H1 (cell line): ENCODE results near the gene GHRL. TPM values are rescaled to one million over a fixed set of nuclear protein-coding genes. Genes with fewer than 3 reads are reported as not detected.

Experiments used
- SRF ChIP-seq: IDR thresholded peaks from 2 replicates; pipeline ENCODE4 v1.6.1; 2011; ENCODE audit warnings: mild to moderate bottlenecking, low read depth, low read length, moderate library complexity
- polyA plus RNA-seq, 7 experiments: library from polyadenylated mRNA; depleted of rRNA in 3 of 7; stranded (reverse) in 5 of 7; unstranded in 2 of 7; fragments of >200 nt in 5 of 7; fragments of 200-250 nt in 2 of 7; gene quantifications; 1 replicate in 5 of 7; 2 replicates in 1 of 7; 4 replicates in 1 of 7; pipeline versions ENCODE4 v1.2.1 to v1.2.3, GENCODE V29; 2011 to 2013; ENCODE audit warnings: missing spikeins in 2 of 7, mixed read lengths in 2 of 7
- total RNA-seq: library from RNA; stranded (reverse); fragmentation: NEBNext Ultra II Directional; extraction: Animal tissue kit (Norgen Biotek cat#: 25700); gene quantifications from 2 replicates; pipeline ENCODE4 v1.2.1, GENCODE V29; 2021

Gene GHRL
- total and polyA plus RNA-seq, 2 of the 8 experiments (the other 6 are each of a cell fraction or from before 2014, with no cell fraction given) = 0.32 to 0.35 TPM

- TF ChIP-seq SRF = no peak
Measured at GRCh38 chr3:10280571-10280970, 12.2 kb downstream of the GHRL start (continued).
